Activated T-helper 9 cell treated with anti-CD3 and anti-CD28 coated beads, Interleukin-2, amount 50 U/mL, for 16 hours (primary cell): Measurements from ENCODE around the gene SH3PXD2A.
"Not testable (repeated sequence)": the region's sequence is repeated elsewhere in the genome, so short reads cannot be mapped to it uniquely, and the experiment has no call there.

Experiments used
- DNase-seq: peaks from one replicate; pipeline ENCODE4 v3.0.0-alpha.2; 2020; ENCODE audit warnings: low read depth

SH3PXD2A gene

DNA sequence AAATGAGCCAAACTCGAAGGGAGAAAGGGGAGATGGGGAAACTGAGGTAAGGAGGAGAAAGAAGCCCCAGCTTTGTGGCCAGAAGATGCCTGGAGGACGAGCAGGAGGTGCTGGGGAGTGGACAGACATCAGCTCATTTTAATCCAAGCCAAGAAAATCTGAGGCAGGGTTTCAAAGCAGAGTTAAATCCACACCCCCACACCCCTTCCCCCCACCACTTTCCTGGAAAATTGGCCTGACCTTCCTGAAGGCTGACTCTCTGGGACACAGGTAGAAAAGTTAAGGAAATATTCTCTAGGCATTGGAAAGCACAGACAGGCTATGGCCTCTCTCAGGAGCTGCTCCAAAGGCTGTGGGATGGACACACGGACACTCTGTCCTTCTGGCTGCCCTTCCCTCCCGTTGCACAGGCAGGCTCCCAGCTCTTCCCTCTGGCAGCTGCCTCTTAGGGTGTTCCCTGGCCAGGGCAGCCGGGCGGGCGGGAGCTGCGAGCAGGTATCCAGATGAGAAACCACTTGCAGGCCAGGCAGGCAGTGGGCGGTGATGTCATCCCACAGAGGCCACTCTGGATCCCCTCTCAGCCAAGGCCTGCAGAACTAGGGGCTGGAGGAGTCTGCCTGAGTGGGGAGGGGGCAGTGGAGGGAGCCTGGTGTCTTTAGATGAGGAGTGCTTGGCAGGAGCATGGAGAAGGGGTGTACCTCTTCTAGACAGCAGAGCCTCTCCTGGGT, 190.1 kb downstream of the SH3PXD2A start:
- no peak for DNase-seq

DNA sequence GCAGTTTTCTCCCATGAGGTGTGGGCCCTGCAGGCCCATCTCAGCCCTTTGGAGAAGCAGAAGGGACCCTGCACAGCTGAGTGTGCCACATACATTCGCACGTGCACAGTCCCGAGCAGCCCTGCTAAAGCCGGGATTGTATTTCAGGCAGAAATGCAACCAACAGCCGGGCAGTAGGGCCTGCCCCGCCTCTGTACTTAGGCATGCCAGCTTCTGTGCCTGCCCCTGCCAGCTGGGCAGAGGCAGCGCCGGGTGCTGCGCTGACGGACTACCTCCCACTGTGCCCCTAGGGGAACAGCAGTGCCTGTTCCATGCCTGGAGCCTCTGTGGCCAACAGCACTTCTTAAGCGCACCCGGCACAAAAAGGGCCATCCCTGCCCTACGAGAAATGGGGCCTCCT, 191.6 kb downstream of the SH3PXD2A start:
- no peak for DNase-seq

DNA sequence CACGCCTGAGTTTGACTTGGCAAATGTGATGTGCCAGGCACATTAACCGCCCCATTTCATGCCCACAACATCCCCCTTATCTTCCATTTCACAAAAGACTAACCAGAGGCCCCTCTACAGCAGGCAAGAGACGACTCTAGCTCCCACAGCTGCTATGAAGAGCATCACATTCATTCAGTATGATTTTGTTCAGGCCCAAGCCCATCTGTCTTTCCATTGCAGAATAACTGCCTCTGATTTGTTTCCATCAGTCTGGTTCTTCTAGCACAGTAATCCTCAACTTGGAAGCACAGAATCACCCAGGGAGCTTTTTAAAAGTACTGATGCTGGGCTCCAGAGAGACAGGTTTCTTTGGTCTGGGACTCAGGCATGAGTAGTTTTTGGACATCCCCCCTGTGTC, 192.1 kb downstream of the SH3PXD2A start:
- no peak for DNase-seq

DNA sequence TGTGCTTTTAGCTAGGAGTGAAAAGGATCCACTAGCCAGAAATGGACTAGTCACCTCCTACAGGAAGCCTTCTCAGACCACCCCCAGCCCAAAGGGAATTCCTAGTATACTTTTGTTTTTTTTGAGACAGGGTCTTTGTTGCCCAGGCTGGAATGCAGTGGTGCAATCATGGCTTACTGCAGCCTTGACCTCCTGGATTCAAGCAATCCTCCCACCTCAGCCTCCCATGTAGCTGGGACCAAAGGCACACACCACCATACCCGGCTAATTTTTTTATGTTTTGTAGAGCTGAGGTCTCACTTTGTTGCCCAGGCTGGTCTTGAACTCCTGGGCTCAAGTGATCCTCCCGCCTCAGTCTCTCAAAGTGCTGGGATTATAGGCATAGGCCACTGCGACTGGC, 192.7 kb downstream of the SH3PXD2A start:
- DNase-seq: not testable (repeated sequence)

DNA sequence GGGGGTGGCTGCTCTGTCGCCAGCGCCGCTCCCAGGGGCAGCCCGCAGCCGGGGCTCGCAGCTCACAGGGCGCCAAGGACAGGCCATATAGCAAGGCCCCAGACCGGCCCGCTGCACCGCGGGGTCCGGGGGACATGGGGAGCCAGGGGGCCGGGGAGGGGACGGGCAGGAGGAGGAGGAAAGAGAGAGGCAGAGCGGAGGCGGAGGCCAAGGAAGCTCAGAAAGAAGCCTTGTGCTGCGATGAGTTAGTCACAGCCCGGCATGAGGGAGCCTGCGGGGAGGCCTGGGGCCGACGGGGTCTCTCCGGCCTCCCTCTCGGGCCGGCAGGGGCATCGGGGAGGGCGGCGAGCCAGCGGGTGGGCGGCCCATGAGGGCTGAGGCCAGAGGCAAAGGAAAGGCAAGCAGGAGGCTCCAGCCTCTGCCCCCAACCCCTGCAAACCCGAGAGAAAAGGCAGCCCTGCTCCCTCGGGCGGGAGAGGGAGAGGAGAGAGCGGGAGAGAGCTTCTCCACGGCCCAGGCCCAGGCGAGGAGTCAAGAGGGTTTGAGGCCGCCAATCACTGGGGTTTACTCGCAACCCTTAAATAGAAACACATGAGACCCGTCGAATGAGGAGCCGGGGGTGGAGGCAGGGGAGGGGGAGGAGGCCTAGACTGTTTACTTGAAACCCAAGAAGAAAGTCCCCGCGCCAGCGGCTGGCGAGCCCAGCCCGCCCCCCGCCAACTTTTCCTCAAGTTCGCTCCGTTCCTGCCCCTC, 194.0 kb downstream of the SH3PXD2A start:
- peak; percentile 26 for DNase-seq

DNA sequence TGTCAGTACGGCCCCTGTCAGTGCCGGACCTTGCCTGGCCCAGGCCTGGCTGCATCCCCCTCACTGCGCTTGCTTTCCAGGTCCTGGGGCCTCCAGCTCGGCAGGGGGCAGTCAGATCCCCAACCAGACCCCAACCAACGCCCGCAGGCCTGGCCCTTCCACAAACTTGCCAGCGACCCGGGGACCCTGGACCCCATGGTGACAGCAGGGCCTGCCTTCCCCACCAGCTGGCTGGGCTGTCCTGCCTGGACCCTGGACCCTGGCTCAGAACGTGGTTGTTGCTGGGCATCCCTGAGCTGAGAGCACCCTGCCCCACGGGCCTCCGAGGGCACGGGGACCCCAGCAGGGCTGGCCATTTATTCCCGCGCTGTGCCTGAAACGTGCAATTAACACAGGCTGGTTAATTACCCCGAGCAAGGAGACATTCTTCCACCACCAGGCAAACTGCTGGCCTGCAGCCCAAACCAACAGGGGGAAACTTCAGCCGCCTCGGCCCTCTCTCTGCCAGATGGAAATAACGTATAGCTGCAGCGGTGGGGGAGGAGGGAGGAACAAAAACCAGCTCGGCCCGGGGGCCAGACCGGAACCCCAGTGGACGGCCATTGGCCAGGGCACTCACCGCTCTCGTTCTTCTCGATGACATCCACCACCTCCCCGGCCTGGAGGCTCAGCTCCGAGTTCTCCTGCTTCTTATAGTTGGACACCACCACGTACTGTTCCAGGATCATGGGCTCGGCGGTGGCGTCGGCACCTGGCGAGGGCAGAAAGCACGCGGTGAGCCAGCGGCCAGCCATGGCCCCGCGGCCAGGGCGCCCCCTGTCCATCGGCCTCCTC, 194.8 kb downstream of the SH3PXD2A start:
- no peak for DNase-seq

DNA sequence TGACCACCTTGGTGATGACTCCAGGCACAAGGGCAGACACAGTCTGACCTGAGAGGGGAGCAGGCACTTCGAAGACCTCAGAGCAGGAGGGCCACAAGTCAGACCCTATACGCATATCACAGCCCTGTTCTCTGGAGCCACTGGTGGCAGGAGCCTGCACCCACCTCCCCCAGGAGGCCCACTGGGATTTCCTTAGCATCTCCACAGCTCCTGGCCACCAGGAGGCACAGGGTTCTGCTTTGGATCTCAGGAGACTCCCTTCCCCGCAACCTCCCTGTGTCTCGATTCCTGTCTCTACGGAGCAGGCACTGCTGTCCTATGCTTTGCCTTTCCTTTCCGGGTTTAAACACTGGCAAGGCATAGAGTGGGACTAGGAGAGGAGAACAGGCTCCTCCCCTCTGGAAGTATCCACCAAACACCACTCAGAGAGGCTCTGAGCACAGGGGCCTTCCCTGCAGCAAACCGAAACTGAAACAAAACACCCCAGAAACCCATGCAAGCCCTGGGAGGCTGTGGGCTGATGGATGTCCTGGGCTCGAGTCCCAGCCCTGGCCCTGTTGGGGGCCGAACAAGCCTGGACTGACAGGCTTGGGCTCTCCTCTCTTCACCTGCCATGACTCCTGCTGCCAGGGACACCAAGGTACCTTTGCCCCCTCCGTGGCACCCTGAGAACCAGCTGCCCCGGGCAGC, 195.6 kb downstream of the SH3PXD2A start:
- DNase-seq: peak; percentile 35

DNA sequence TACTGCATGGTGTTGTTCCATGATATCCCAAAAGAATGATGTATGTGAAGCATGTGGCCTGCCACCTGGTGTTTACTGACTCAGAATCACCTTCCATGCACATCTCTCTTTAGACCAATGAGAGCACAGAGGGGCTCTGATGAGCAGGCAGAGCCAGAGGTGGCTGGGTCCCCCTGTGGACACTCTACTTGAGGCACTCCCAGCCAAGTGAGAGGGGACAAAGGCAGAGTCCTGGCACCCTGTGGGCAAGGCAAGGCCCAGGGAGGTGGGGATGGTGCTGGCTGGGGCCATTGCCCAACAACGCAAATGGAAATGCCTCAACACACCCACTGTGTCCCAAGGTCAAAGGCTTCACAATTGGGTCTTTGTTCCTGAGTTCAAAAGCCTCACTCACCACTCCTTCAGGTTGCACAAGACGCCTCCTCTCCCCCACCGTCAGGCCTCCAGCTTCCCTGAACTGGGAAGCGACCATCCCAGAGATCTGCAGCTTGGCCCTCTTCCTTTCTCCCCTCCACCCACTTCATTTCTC, 197.3 kb downstream of the SH3PXD2A start:
- DNase-seq: no peak

DNA sequence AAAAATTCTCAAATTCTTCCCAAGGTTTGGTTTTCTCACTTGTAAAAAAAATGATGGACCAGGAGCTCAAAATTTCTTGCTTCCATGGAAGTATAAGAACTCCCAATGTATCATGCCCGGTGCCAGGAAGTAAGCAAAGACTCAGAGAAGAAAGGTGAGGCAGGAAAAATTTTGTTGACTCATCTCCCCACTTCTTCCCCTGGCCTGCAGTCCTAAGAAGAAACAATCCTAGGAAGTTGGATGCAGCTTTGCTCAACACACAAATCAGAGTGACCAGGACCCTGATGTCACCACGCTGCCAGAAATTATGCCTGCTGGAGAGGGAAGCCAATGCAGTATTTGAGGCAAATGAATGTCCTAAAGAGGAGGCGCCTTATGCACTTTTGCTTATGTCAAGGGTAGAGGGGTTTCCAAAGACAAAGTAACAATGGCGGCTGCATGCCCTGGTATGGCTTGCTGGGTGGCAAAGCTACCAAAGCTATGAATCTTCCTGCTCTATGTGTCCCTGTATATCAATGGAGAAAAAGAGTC, 198.2 kb downstream of the SH3PXD2A start:
- DNase-seq: no peak

DNA sequence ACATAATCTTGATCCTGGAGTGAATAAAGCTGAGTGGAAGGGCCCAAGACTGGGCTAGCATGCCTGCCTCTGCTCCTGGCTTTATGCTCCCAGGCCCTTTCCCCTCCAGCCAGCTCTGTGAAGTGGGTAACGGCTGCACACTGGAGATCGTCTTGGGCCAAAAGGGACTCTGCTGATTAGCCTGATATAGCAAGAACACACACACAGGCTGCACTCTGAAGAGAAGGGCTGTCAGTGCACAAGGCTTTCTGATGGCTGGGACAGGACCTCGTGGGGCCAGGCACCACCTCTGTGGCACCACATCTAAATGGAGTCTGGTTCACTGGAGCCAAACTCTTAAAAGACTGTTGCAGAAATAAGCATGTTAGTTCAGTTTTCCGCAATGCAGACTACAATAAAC, 200.5 kb downstream of the SH3PXD2A start:
- DNase-seq: no peak

DNA sequence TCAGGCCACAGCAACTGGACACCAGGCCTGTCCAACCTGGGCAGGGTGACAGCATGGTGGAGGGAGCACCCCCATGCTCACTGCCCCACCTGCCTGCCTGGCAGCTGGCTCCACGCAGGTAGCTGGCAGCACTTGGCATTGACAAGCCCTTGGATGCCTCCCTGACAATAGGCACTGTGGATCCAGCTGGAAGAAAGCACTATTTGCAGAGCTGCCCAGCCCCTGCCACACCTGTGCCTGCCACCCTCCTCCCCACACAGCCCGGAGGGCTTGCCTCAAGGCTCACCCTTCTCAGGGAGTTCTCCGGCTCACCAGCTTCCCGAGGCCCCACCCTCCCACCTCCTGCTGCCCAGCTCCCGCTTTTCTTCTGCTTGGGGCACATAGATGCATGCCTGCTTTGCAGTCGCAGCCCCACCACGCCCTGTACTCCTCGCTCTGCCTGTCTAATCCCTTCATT, 201.8 kb downstream of the SH3PXD2A start:
- DNase-seq: no peak

DNA sequence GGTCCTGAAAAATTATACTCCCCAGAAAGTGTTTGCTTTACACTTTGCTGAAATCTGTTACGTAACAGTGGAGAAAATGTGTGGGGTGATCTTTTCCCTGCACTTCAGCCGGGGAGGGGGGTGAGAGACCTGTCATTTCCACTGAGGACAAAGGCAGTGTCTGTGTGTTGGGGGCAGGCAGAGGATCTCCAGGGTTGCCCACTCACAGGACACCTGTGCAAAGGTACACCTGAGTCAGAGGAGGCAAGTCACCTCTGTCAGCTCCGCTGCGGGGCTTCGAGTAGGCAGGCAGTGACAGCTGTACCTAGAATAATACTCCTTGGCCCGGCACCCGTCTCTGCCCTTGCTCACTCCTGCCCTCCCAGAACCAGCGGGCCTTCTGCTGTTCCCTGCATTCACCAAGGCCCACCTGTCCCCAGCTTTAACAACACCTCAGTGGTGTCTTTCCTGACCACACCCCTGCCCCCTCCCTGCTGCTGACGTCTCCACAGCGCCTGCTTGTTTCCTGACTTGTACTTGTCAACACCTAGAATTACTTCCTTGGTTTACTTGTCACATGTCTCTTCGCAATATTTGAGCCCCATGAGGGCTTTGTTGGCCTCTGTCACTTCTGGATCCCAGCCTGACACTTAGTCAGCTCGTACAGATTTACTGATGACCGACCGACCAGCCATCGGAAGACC, 202.6 kb downstream of the SH3PXD2A start:
- DNase-seq: no peak

DNA sequence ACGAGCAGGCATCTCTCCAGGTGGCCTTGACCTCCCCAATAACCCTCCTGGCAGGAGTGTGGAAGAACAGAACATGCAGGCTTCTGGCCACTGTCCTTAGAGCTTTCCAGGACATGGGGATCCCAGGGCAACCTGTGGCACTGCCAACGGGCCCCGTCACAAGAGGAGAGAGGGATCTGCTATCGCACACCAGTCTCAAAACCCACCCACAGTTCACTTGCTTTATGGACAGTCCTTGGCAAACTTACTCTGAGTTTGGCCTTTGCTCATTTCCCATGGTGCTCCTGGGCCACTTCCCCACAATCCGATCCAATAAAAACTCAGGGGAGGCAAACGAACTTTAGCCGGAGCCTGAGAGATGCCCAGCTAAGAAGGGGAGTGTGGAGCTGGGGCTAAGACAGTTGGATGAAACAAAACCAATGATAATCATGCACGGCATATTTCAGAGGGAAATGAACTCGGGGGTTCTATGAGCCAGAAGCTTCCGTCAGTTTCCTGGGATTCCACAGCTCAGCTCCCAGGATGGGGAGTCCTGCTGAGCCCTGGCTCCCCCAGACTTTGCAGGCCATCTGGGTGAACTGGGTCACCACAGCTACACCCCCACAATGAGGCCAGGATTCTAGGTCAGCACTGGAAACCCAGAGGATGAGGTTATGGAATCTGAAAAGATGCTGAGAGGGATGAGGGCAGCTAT, 203.4 kb downstream of the SH3PXD2A start:
- no peak for DNase-seq

DNA sequence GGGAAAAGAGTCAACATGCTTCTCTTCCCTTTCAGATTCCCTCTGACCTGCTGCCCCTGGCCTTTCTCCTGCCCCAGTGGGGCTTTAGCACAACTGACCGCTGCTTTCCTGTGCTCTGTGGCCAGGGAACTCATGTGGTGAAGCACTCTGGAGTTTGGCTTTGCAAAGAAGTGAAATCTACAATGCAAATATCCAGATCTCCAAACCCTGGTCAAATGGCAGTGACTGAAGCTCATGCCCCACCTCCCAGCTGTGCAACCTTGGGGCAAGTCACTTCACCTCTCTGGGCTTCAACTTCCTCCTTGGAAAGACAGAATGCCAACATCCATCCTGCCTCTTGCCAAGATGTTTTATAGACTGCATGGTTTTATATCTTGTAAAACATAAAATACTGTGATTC, 204.0 kb downstream of the SH3PXD2A start:
- no peak for DNase-seq

DNA sequence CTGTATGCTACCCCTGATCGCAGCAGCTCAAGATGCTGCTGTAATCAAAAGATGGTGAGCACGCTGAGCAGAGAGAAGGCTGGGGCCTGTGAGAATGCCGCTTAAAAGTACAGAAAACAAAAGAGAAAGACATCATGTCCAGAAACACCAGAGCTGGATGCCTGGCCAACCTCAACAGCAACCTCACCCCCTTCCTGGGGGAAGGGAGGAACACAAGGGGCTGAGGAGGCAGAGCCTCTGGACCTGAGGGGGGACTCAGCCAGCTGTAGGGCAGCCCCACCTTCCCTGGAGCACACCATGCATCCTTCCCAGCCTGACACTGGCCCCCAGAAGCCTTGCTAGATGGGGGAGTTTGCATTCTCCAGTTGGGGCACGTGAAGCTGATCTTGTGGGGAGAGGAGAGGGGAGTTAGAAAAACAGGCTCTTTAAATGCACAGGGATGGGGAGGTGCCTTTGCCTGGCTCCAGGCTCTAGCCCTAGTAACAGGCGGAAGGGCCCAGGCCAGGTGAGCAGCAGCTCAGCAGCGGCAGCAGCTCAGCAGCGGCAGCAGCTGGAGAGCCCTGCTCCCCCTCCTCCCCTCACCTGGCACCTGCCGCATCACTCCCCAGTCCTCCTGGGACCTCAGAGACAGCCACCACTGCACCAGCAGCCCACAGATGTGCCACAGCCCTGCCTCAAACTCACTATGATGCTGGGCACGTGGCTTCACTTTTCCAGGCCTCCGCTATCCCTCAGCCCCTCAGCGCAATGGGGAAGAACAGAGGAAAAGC, 205.5 kb downstream of the SH3PXD2A start:
- no peak for DNase-seq

DNA sequence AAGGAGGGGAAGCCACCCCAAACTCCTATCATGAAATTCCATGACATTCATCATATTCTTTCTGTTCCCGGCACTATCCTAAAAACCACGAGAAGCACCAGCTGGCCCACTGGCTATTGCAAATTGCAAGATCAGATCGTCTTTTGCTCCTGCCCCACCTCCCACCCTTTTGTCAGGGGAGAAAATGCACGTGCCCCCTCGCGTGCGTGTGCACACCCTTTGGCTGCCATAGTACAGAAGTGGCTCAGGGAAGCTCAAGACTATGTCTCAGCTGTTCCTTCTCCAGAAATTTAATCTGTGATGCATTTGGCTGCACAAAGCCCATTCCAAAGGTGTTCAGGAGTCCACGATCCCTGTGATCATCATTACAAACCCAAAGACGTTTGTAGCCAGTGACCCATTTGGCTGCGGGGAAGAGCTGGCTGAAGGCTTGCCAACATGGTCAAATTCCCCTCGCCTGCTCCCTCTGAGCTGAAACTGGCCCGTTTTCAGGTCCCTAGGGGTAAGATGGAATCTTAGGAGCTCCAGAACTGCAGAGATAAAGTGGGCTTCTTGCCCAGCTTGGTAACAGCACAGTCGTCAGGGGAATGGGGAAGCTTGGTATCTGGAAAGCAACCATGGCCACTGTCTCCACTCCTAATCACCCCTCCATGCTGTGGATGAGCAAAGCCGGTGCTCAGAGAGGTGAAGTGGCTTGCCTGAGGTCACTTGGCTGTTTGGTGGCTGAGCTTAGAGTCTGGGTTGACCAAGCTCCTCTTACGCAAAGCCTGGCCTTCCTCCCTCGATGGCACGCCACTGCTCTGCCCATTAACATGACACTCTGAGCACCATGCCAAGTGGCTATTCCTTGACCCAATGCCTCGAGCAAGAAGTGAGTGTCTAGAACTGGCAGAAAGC, 206.5 kb downstream of the SH3PXD2A start:
- no peak for DNase-seq

DNA sequence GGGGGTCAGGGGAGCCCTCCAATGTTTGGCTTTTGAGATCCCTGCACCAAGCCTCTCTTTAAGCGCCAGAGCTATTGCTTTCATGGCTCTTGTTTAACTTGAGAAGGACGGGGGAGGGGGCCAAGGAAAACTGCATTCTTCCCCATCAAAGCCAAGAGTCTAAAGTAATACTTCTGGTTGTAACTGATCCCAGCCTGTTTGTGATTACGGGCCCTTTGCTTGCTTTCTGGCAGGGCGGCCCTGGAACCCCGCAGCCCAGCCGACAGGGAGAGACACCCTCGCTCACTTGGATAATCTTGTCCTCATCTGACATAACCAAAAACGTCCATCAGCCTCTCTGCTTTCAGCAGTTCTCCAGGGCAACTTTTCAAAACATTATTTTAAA, 207.1 kb downstream of the SH3PXD2A start:
- no peak for DNase-seq

DNA sequence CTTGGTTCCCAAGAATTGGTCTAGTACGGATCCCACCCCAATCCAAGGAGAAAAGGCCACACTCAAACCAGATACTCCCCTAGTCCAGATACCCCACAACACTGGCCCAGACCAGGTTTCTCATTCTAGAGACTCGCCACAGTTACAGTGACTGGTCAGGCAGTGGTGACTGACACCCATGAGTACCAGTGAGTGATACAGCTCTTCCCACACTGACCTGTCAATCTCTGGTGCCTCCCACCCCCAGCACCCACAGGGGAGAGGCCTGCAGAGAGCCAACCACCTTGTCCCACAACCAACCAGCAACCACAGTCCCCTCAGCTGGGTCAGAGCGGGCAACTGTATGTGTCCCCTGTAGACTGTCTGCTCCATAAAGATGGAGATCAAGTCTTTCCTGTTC, 209.1 kb downstream of the SH3PXD2A start:
- DNase-seq: no peak
